Liver (tissue), 3 donors: Measurements from ENCODE around the gene TTC32.

Source experiments
- CTCF ChIP-seq: fragments of 150-350 bp; IDR thresholded peaks from 2 replicates; pipeline ENCODE4 v1.5.1; 2017; ENCODE audit warnings: improper control_type of control experiment, low read depth, low read length; ENCODE audit not compliant: missing input control
- EGR1 ChIP-seq, 2 donors: IDR thresholded peaks; 2 replicates each; pipeline ENCODE4 v1.6.1; 2016 to 2018; ENCODE audit warnings: antibody characterized with exemption in 2 of 2, low read depth in 2 of 2
- GABPA ChIP-seq, 2 donors: IDR thresholded peaks in 1 of 2; conservative IDR thresholded peaks in 1 of 2; 2 replicates each; pipeline ENCODE4 v1.6.1; 2016; ENCODE audit warnings: antibody characterized with exemption in 2 of 2, mild to moderate bottlenecking in 1 of 2, moderate library complexity in 1 of 2
- HNF4A ChIP-seq, 2 donors: conservative IDR thresholded peaks; 2 replicates each; pipeline ENCODE4 v1.6.1; 2016; ENCODE audit warnings: antibody characterized with exemption in 2 of 2, mild to moderate bottlenecking in 2 of 2
- RAD21 ChIP-seq, 2 donors: IDR thresholded peaks; 2 replicates each; pipeline ENCODE4 v1.6.1; 2016; ENCODE audit warnings: antibody characterized with exemption in 2 of 2, mild to moderate bottlenecking in 2 of 2
- REST ChIP-seq: IDR thresholded peaks from 2 replicates; pipeline ENCODE4 v1.6.1; 2016; ENCODE audit warnings: antibody characterized with exemption, mild to moderate bottlenecking
- TAF1 ChIP-seq: conservative IDR thresholded peaks from 2 replicates; pipeline ENCODE4 v1.6.1; 2016; ENCODE audit warnings: antibody characterized with exemption, mild to moderate bottlenecking
- YY1 ChIP-seq: IDR thresholded peaks from 2 replicates; pipeline ENCODE4 v1.6.1; 2016; ENCODE audit warnings: antibody characterized with exemption, mild to moderate bottlenecking
- donor health status: healthy.
- donor health status: healthy.

GRCh38 chr2:19885791-19886190 lies 16.0 kb downstream of the TTC32 start:
- no peak for TF ChIP-seq HNF4A (conservative IDR thresholded peaks at IDR 0.05)
- TF ChIP-seq RAD21 (IDR thresholded peaks at IDR 0.05): no peak
- TF ChIP-seq REST: no peak
- TF ChIP-seq CTCF: no peak
- TF ChIP-seq GABPA (IDR thresholded peaks at IDR 0.05 in 1 of 2, conservative IDR thresholded peaks at IDR 0.05 in 1 of 2): no peak
- no peak for TF ChIP-seq TAF1
- TF ChIP-seq EGR1 (IDR thresholded peaks at IDR 0.05; ENCODE audit: low read depth in 2 of 2): no peak
- TF ChIP-seq YY1: no peak
